ENCODE results near the gene NCKAP5.

DNA sequence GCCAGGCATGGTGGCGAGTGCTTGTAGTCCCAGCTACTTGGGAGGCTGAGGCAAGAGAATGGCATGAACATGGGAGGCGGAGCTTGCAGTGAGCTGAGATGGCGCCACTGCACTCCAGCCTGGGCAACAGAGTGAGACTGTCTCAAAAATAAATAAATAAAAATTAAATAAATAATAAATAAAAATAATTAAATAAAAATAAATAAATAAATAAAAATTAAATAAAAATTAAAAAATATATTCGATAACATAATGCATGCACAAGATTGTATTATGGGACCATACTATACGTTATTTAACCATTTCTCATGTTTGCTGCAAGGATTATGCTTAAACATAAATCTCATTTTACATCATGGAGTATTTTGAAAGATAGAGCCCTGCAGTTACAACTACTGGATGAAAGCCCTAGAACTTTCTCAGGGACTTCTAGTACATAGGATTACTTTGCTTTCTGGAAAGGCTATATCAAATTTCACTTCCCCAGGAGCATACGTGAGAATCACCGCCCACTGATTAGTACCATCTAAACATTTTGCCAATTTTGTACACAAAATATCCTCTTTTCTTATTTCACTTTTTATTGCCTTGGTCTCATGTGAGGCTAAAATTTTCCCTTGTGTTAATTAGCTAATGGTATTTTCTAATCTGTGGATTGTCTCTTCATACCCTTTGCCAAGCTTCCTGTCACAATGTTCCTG, 664.0 kb downstream of the NCKAP5 start:
- no peak for TF ChIP-seq GATAD2B (IDR thresholded peaks at IDR 0.05; ENCODE audit: borderline replicate concordance)
- no peak for TF ChIP-seq FIP1L1 (IDR thresholded peaks at IDR 0.05; ENCODE audit: low read depth, low read length, poor library complexity, severe bottlenecking)
- no peak for TF ChIP-seq HOXB6 (CRISPR knock-in tag; IDR thresholded peaks at IDR 0.05; ENCODE audit: borderline replicate concordance)
- no peak for TF ChIP-seq ZNF212 (CRISPR knock-in tag; IDR thresholded peaks at IDR 0.05)
- no peak for TF ChIP-seq ZNF583 (CRISPR knock-in tag; IDR thresholded peaks at IDR 0.05)
- no peak for TF ChIP-seq ZC3H8 (IDR thresholded peaks at IDR 0.05)
- no peak for TF ChIP-seq ZNF143 (CRISPR knock-in tag; IDR thresholded peaks at IDR 0.05)
- no peak for TF ChIP-seq HNRNPUL1 (IDR thresholded peaks at IDR 0.05; ENCODE audit: low read length)
- no peak for TF ChIP-seq CTCF (IDR thresholded peaks at IDR 0.05 in 2 of 3, conservative IDR thresholded peaks at IDR 0.05 in 1 of 3; ENCODE audit: insufficient read depth in 2 of 3, low read depth in 1 of 3, low read length in 3 of 3)
- TF ChIP-seq, protein P1, sequence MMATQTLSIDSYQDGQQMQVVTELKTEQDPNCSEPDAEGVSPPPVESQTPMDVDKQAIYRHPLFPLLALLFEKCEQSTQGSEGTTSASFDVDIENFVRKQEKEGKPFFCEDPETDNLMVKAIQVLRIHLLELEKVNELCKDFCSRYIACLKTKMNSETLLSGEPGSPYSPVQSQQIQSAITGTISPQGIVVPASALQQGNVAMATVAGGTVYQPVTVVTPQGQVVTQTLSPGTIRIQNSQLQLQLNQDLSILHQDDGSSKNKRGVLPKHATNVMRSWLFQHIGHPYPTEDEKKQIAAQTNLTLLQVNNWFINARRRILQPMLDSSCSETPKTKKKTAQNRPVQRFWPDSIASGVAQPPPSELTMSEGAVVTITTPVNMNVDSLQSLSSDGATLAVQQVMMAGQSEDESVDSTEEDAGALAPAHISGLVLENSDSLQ (IDR thresholded peaks at IDR 0.05), result no peak
- TF ChIP-seq, protein P2, sequence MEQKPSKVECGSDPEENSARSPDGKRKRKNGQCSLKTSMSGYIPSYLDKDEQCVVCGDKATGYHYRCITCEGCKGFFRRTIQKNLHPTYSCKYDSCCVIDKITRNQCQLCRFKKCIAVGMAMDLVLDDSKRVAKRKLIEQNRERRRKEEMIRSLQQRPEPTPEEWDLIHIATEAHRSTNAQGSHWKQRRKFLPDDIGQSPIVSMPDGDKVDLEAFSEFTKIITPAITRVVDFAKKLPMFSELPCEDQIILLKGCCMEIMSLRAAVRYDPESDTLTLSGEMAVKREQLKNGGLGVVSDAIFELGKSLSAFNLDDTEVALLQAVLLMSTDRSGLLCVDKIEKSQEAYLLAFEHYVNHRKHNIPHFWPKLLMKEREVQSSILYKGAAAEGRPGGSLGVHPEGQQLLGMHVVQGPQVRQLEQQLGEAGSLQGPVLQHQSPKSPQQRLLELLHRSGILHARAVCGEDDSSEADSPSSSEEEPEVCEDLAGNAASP (IDR thresholded peaks at IDR 0.05), result no peak
- TF ChIP-seq E2F6 (IDR thresholded peaks at IDR 0.05; ENCODE audit: borderline replicate concordance in 1 of 2, extremely low read depth in 1 of 2, insufficient read depth in 1 of 2, insufficient read length in 1 of 2, low read depth in 1 of 2, low read length in 1 of 2, poor library complexity in 1 of 2, severe bottlenecking in 1 of 2), result no peak

Data from K562 (cell line).